HCT116 (cell line): ENCODE data around the gene GOLGA7B. TPM values are rescaled to one million over a fixed set of nuclear protein-coding genes. Genes with fewer than 3 reads are reported as not detected.
A peak's percentile ranks its signal among the peaks of the same experiment; 100 is the strongest.

Experiments used
- ATAC-seq: fragments of 200-7000 bp; cut with Tn5 transposase; 2 replicates; pipeline ENCODE4 v1.9.1; 2020; ENCODE audit warnings: mild to moderate bottlenecking, moderate library complexity
- BruUV-seq: library from RNA; stranded (reverse); fragments of 400-500 nt; replicated peaks from 2 replicates; lab custom pipeline; 2021; lab: Mats Ljungman, UMichigan
- CTCF ChIA-PET: fragments of 300-600 bp; sonication (Branson Sonifier 250); formaldehyde crosslinking; loops from one replicate; lab custom pipeline; 2021; ENCODE audit warnings: antibody characterized with exemption; lab: Charles Lee
- POLR2A ChIA-PET: fragments of 300-600, 350-600 bp; sonication (Branson Sonifier 250); formaldehyde crosslinking; loops from one replicate; lab custom pipeline; 2021; ENCODE audit warnings: antibody characterized with exemption; lab: Charles Lee
- RAD21 ChIA-PET, 2 experiments: fragments of 300-600 bp; sonication (Branson Sonifier 250); formaldehyde crosslinking; loops; one replicate each; lab custom pipeline; 2023; ENCODE audit warnings: low total read pairs in 2 of 2; ENCODE audit not compliant: uncharacterized antibody in 2 of 2, unreplicated experiment in 2 of 2, low non-redundant PET in 1 of 2; lab: Charles Lee
- DNase-seq: peaks from one replicate; pipeline ENCODE4 v3.0.0-alpha.2; 2010; ENCODE audit warnings: low read depth, low spot score
- H2AFZ ChIP-seq: fragments of 200-600 bp; shearing (Covaris generic), sonication (generic); 2 replicates; pipeline ENCODE4 v1.6.1; 2017; ENCODE audit warnings: low read depth, mixed run types, mixed read lengths, antibody characterized with exemption, low read length; ENCODE audit not compliant: poor library complexity, severe bottlenecking
- H3K27ac ChIP-seq: 2 replicates; pipeline ENCODE4 v1.5.1; 2012; ENCODE audit warnings: low read depth, low read length
- H3K27me3 ChIP-seq: fragments of 200-600 bp; sonication (generic); 2 replicates; pipeline ENCODE4 v1.6.1; 2016; ENCODE audit warnings: mixed run types, low read length, mixed read lengths; ENCODE audit not compliant: insufficient read depth
- H3K36me3 ChIP-seq, 2 experiments: fragments of 200-500 bp in 1 of 2; fragments of 200-600 bp in 1 of 2; sonication (Bioruptor generic) in 1 of 2; sonication (generic) in 1 of 2; 2 replicates each; pipeline versions ENCODE4 v1.5.1 to v1.6.1; 2014 to 2016; ENCODE audit warnings: low read length in 2 of 2, inconsistent platforms in 1 of 2, mixed read lengths in 1 of 2, mixed run types in 1 of 2; ENCODE audit not compliant: insufficient read depth in 2 of 2, control insufficient read depth in 1 of 2
- H3K4me1 ChIP-seq, 2 experiments: fragments of 200-600 bp in 1 of 2; sonication (generic) in 1 of 2; 2 replicates each; pipeline versions ENCODE4 v1.5.1 to v1.6.1; 2012 to 2017; ENCODE audit warnings: low read length in 2 of 2, inconsistent platforms in 1 of 2, mild to moderate bottlenecking in 1 of 2, mixed read lengths in 1 of 2, mixed run types in 1 of 2, moderate library complexity in 1 of 2; ENCODE audit not compliant: insufficient read depth in 2 of 2, control insufficient read depth in 1 of 2
- H3K4me2 ChIP-seq: fragments of 200-600 bp; sonication (generic); 2 replicates; pipeline ENCODE4 v1.6.1; 2017; ENCODE audit warnings: mixed run types, low read length, mixed read lengths
- H3K4me3 ChIP-seq, 2 experiments: fragments of 200-600 bp in 1 of 2; sonication (generic) in 1 of 2; replicated peaks in 1 of 2; 2 replicates each; pipeline ENCODE4 v1.5.1; 2011 to 2016; ENCODE audit warnings: low read length in 2 of 2, control low read depth in 1 of 2, low read depth in 1 of 2, mild to moderate bottlenecking in 1 of 2, mixed read lengths in 1 of 2, mixed run types in 1 of 2
- H3K79me2 ChIP-seq: fragments of 200-600 bp; sonication (generic); 2 replicates; pipeline ENCODE4 v1.6.1; 2017; ENCODE audit warnings: mild to moderate bottlenecking, mixed run types, low read length, moderate library complexity, mixed read lengths; ENCODE audit not compliant: insufficient read depth
- H3K9ac ChIP-seq: fragments of 200-600 bp; sonication (generic); 2 replicates; pipeline ENCODE4 v1.6.1; 2016; ENCODE audit warnings: low read length, mixed read lengths
- H3K9me2 ChIP-seq: fragments of 200-600 bp; sonication (generic), shearing (Covaris generic); 2 replicates; pipeline ENCODE4 v1.6.1; 2017; ENCODE audit warnings: mixed run types, mild to moderate bottlenecking, moderate library complexity; ENCODE audit not compliant: insufficient read depth
- H3K9me3 ChIP-seq, 2 experiments: fragments of 200-500 bp in 1 of 2; fragments of 200-600 bp in 1 of 2; sonication (Bioruptor generic) in 1 of 2; sonication (generic) in 1 of 2; 2 replicates each; pipeline ENCODE4 v1.6.1; 2014 to 2017; ENCODE audit warnings: low read length in 2 of 2, mixed read lengths in 2 of 2, inconsistent platforms in 1 of 2, low read depth in 1 of 2, mild to moderate bottlenecking in 1 of 2, mixed run types in 1 of 2, moderate library complexity in 1 of 2; ENCODE audit not compliant: control insufficient read depth in 1 of 2, insufficient read depth in 1 of 2
- H4K20me1 ChIP-seq: fragments of 200-600 bp; sonication (generic), shearing (Covaris generic); 2 replicates; pipeline ENCODE4 v1.6.1; 2017; ENCODE audit warnings: mixed run types, mild to moderate bottlenecking, moderate library complexity; ENCODE audit not compliant: insufficient read depth
- ELF1 ChIP-seq: IDR thresholded peaks from 2 replicates; pipeline ENCODE4 v1.6.1; 2012; ENCODE audit warnings: low read depth, borderline replicate concordance
- FOSL1 ChIP-seq: IDR thresholded peaks from 2 replicates; pipeline ENCODE4 v1.6.1; 2012; ENCODE audit warnings: low read depth
- JUND ChIP-seq: IDR thresholded peaks from 2 replicates; pipeline ENCODE4 v1.6.1; 2012
- POLR2AphosphoS5 ChIP-seq: IDR thresholded peaks from 2 replicates; pipeline ENCODE4 v1.6.1; 2011; ENCODE audit warnings: mild to moderate bottlenecking, low read depth, low read length, moderate library complexity
- RAD21 ChIP-seq: IDR thresholded peaks from 2 replicates; pipeline ENCODE4 v1.6.1; 2012; ENCODE audit warnings: low read depth, mild to moderate bottlenecking
- TCF7L2 ChIP-seq: IDR thresholded peaks from 2 replicates; pipeline ENCODE4 v1.7.0; 2011; ENCODE audit warnings: borderline replicate concordance, inconsistent platforms; ENCODE audit not compliant: insufficient read depth, insufficient read length; ENCODE audit errors: extremely low read depth
- YY1 ChIP-seq: IDR thresholded peaks from 2 replicates; pipeline ENCODE4 v1.6.1; 2011; ENCODE audit warnings: low read length, low read depth, moderate library complexity, mild to moderate bottlenecking; ENCODE audit not compliant: insufficient replicate concordance; ENCODE audit errors: extremely low read depth
- intact Hi-C: fragments of 100-400 bp; cut with micrococcal nuclease; formaldehyde crosslinking; loops from 2 replicates; pipeline ENCODE4 v1.10.0; 2022
- total RNA-seq: library from RNA; stranded (reverse); gene quantifications from one replicate; pipeline ENCODE4 v1.2.1, GENCODE V29; 2021; ENCODE audit not compliant: unreplicated experiment

Gene GOLGA7B
- total RNA-seq, 1 experiment from 2014 or later, result 1.0 TPM

DNA sequence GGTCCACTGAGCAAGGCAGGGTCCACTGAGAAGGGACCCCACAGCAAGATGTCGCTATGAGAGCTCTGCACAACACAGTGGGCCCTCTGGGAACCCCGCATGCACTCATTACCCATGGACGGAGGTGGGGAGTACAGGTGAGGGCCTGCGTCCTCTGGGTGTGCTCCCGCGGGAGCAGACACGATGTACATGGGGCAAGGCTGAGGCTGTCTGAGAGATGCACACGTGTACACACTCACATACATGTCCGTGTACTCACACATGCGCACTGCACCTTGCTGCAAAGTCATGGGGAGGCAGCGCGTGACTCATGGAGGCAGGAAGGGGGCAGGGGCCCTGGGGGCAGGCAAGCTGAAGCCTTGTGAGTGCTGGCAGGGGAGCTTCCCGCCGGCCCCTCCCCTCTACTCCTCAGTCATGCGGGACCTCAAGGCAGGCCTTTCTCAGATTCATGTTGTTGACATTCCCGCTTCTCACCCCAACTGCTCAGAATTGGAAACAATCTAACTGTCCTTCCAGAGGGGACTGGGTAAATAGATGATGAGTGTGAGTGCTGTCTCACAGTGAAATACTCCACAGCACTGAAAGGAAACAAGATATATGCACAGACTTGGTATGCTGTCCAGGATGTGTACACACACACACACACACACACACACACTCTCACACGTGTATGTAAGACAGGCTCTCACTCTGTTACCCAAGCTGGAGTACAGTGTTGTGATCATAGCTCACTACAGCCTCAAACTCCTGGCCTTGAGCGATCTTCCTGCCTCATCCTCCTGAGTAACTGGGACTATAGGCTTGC, 40.0 kb downstream of the GOLGA7B start:
- H3K9me3 ChIP-seq, result no peaks in the 10 kb centered on the region
- H3K79me2 ChIP-seq, result no peaks in the 10 kb centered on the region
- H3K9me2 ChIP-seq, result no peaks in the 10 kb centered on the region
- CTCF ChIA-PET, result interaction anchor here (0.6 to 1.6 kb wide), 6 partner anchors 8 to 451 kb away, joined by 3 to 4 read pairs (median 3); no protein-coding TSS in a partner anchor
- TF ChIP-seq POLR2AphosphoS5, result peak; percentile 40
- no peak for TF ChIP-seq JUND
- TF ChIP-seq TCF7L2, result peak; percentile 7
- TF ChIP-seq RAD21, result no peak
- TF ChIP-seq FOSL1, result no peak
- peak; percentile 39 for TF ChIP-seq YY1
- no peak for TF ChIP-seq ELF1
- peaks cover 27 to 44% of the 10 kb centered on the region in 2 experiments for H3K4me1 ChIP-seq
- DNase-seq, result peak; percentile 66
- BruUV-seq, result no TSS peak
- peak; percentile 71 for ATAC-seq
- POLR2A ChIA-PET, result interaction anchor here (0.9 to 1.9 kb wide), 2 partner anchors 10 to 146 kb away, joined by 6 to 7 read pairs; no protein-coding TSS in a partner anchor
- peak overlapping the region; percentile 25 to 41 for H3K4me3 ChIP-seq
- intact Hi-C loops, result no loop called here
- H3K4me2 ChIP-seq, result peak overlapping the region; percentile 79
- H3K27ac ChIP-seq, result peak overlapping the region; percentile 67
- no peaks in the 10 kb centered on the region for H4K20me1 ChIP-seq
- H3K27me3 ChIP-seq, result no peaks in the 10 kb centered on the region
- RAD21 ChIA-PET, result interaction anchor here in 1 of 2 experiments (0.5 kb wide), 1 partner anchor 126 kb away, joined by 7 read pairs; no protein-coding TSS in a partner anchor
- H3K36me3 ChIP-seq, result no peaks in the 10 kb centered on the region
- peak overlapping the region; percentile 62 for H3K9ac ChIP-seq
- peak overlapping the region; percentile 77 for H2AFZ ChIP-seq

- Histone ChIP-seq H3K27me3 (no peaks in the 10 kb centered on the region), H3K4me3 (no peak overlapping the region), H3K27ac (no peak overlapping the region), H4K20me1 (no peaks in the 10 kb centered on the region), H3K4me1 (peaks cover 27 to 36% of the 10 kb centered on the region in 2 experiments), H3K9me3 (no peaks in the 10 kb centered on the region), H3K36me3 (no peaks in the 10 kb centered on the region), H3K9ac (no peak overlapping the region), H3K79me2 (no peaks in the 10 kb centered on the region), H3K9me2 (no peaks in the 10 kb centered on the region), H2AFZ (no peak overlapping the region), H3K4me2 (no peak overlapping the region)
- ChIA-PET CTCF (no interaction called here), RAD21 (no interaction called here), POLR2A (no interaction called here)
- TF ChIP-seq TCF7L2, result no peak
- no peak for DNase-seq
- intact Hi-C loops, result no loop called here
- BruUV-seq, result no TSS peak
- no peak for ATAC-seq
These were observed 42.0 kb downstream of the GOLGA7B start for GRCh38 chr10:97891497-97892167.
